ENCODE measurements around the gene MYLIP.

Gene MYLIP

DNA sequence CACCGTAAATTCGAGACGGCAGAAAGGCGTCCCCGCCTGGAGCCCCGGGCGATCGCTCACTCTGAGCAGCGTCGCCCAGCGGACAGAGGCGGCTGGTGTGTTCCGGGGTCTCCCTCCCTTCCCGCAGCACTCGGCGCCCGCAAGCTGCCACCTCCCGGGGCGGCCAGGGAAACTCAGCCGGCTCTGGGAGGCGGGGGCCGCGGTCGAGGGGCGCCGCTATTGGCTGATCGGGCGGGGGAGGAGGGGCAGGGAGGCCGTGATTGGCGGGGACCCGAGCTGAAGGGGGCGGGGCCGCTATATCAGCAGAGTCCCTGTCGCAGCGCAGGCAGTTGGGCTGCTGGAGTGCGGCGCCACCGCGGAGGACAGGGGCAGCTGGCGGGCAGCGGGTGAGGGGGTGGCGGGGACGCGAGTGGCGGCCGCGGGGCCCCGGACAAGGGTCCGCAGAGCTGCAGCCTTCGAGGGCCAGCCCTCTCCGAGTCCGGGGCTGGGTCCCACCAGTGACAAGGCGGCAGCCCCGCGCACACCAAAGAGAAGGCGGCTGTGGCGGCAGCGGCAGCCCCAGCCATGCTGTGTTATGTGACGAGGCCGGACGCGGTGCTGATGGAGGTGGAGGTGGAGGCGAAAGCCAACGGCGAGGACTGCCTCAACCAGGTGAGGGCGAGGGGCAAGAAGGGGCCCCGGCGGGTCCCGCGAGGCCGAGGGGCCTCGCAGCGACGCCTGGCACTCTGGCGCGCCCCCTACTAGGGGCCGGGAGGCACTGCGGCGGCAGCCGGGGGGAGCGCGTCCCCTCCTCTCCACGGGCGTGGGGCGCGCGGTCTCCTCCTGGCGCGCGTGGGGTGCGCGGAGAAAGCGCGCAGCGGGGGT lies at the start of gene MYLIP:
TSS of gene MYLIP (plus strand) at position 328 of the 864 bp plus-strand sequence. CDS start at position 565, 237 bp downstream.
- TF ChIP-seq, protein P1, sequence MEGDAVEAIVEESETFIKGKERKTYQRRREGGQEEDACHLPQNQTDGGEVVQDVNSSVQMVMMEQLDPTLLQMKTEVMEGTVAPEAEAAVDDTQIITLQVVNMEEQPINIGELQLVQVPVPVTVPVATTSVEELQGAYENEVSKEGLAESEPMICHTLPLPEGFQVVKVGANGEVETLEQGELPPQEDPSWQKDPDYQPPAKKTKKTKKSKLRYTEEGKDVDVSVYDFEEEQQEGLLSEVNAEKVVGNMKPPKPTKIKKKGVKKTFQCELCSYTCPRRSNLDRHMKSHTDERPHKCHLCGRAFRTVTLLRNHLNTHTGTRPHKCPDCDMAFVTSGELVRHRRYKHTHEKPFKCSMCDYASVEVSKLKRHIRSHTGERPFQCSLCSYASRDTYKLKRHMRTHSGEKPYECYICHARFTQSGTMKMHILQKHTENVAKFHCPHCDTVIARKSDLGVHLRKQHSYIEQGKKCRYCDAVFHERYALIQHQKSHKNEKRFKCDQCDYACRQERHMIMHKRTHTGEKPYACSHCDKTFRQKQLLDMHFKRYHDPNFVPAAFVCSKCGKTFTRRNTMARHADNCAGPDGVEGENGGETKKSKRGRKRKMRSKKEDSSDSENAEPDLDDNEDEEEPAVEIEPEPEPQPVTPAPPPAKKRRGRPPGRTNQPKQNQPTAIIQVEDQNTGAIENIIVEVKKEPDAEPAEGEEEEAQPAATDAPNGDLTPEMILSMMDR (IDR thresholded peaks at IDR 0.05; ENCODE audit: borderline replicate concordance, insufficient read depth, low read depth, low read length): peak; percentile 86

DNA sequence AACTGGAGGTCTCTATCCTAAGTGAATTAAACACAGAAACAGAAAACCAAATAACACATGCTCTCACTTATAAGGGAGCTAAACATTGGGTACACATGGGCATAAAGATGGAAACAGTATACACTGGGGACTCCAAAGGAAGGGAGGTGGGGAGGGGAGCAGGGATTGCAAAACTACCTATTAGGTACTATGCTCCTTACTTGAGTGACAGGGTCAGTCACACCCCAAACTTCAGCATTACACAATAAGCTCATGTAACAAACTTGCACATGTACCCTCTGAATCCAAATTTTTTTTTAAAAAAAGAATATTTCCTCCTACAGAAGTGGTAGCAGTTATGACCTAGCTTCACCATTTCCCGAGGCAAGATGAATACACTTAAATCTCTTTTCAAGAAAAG lies 49.5 kb upstream of the MYLIP start:
- TF ChIP-seq, protein P1 (IDR thresholded peaks at IDR 0.05; ENCODE audit: borderline replicate concordance, insufficient read depth, low read depth, low read length): no peak
- H3K4me3 ChIP-seq (ENCODE audit: low read depth, low read length): no peak overlapping the region

More for the DNA sequence above, at the start of gene MYLIP:
- peak within 1 kb of the TSS; percentile 89 for H3K4me3 ChIP-seq (ENCODE audit: low read depth, low read length)

DNA sequence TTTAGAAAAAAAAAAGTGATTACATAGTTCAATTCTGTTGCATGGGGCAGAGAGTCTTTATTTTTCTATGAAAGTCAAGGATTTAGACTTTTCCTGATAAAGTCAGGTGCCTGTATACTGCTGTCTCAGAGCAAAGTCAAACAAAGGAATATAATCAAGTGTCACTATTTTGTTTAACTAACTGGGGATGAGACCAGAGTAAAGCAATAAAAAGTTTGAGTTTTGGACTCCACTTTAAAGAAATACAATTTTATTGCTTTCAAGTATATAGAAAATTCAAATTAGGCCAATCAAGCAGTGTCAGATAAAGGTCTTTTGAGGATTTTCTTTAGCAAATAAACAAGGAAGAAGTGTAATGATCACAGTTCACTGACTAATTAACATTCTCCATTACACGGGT lies 48.7 kb upstream of the MYLIP start:
- TF ChIP-seq, protein P1 (IDR thresholded peaks at IDR 0.05; ENCODE audit: borderline replicate concordance, insufficient read depth, low read depth, low read length): no peak
- H3K4me3 ChIP-seq (ENCODE audit: low read depth, low read length): no peak overlapping the region

DNA sequence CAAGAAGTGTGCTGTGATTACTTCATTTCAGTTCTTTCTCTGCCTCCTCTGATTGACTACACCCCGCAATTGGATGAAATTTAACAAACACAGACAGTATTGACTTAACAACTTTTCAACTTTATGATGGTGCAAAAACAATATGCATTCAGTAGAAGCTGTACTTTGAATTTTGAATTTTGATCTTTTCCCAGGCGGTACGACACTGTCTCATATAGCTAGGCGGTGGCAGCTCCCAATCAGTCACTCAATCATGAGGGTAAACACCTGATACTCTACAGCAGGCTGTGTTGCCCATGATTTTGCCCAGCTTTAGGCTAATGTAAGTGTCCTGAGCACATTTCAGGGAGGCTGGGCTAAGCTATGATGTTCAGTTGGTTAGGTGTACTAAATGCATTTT lies 47.6 kb upstream of the MYLIP start:
- no peak overlapping the region for H3K4me3 ChIP-seq (ENCODE audit: low read depth, low read length)
- TF ChIP-seq, protein P1 (IDR thresholded peaks at IDR 0.05; ENCODE audit: borderline replicate concordance, insufficient read depth, low read depth, low read length): no peak

DNA sequence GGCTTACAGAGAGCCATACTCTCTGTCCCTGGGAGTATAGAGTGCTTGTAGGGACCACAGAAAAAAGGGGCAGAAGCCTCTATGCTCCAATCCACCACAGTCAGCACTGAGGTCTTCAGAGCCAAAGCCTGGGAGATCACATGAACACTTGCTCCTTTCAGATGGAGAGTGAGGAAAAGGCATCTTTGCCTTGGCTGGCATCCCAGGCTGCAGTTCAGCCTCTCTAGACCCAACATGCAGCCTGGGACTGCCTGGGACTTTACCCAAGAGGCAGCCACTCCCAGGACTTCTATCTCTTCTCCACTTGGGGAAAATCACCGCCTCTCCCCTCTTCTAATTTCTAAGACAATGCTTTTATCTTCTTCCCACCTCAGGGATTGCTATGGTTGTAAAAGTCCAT lies 46.5 kb upstream of the MYLIP start:
- no peak overlapping the region for H3K4me3 ChIP-seq (ENCODE audit: low read depth, low read length)
- TF ChIP-seq, protein P1 (IDR thresholded peaks at IDR 0.05; ENCODE audit: borderline replicate concordance, insufficient read depth, low read depth, low read length): no peak

DNA sequence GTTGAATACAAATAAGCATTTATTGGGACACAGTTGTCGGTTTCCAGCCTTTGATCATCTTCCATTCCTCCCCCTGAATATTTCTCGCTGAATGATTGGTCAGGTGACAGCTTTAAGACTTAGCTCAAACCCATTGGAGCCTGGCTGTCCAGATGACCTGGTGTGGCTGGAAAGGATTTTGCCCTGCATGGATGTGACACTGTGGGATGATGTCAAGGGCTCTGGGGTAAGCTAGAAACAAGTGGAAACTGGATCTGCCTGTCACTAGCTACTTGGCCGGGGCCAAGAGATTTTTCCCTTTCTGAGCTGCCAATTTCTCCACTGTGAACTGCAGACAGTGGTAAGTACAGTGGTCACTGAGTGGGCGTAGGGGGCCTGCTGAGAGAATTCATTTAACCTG lies 41.9 kb upstream of the MYLIP start:
- no peak overlapping the region for H3K4me3 ChIP-seq (ENCODE audit: low read depth, low read length)
- TF ChIP-seq, protein P1 (IDR thresholded peaks at IDR 0.05; ENCODE audit: borderline replicate concordance, insufficient read depth, low read depth, low read length): no peak

DNA sequence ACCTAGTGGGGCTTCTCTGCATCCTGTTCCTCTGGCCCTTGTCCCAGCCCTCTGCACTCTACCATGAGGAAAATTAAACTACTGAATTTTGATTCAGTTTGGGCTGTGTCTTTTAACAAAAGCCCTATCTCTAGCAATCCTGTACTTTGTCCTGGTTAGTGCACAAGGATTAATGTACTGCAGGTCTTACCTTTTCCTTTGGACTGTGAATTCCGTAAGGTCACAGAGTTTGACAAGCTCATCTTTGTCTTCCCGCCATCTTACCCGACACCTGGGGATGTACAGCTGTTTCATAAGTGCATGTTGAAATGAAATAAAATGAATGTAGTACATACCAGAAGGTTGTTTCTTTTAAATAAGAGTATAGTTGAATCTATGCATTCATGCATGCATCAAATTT lies 41.5 kb upstream of the MYLIP start:
- no peak overlapping the region for H3K4me3 ChIP-seq (ENCODE audit: low read depth, low read length)
- TF ChIP-seq, protein P1 (IDR thresholded peaks at IDR 0.05; ENCODE audit: borderline replicate concordance, insufficient read depth, low read depth, low read length): no peak
